ENCODE data around the gene SLIT3. TPM values are rescaled to one million over a fixed set of nuclear protein-coding genes. Genes with fewer than 3 reads are reported as not detected.

Gene SLIT3
- total and polyA plus RNA-seq, 9 of the 15 experiments (the other 6 are each of a cell fraction or from before 2014, with no cell fraction given) = 0.01 to 0.04 TPM; not detected in 7

GRCh38 chr5:168693297-168693696, 607.6 kb downstream of the SLIT3 start (continued):
- TF ChIP-seq, protein P1, sequence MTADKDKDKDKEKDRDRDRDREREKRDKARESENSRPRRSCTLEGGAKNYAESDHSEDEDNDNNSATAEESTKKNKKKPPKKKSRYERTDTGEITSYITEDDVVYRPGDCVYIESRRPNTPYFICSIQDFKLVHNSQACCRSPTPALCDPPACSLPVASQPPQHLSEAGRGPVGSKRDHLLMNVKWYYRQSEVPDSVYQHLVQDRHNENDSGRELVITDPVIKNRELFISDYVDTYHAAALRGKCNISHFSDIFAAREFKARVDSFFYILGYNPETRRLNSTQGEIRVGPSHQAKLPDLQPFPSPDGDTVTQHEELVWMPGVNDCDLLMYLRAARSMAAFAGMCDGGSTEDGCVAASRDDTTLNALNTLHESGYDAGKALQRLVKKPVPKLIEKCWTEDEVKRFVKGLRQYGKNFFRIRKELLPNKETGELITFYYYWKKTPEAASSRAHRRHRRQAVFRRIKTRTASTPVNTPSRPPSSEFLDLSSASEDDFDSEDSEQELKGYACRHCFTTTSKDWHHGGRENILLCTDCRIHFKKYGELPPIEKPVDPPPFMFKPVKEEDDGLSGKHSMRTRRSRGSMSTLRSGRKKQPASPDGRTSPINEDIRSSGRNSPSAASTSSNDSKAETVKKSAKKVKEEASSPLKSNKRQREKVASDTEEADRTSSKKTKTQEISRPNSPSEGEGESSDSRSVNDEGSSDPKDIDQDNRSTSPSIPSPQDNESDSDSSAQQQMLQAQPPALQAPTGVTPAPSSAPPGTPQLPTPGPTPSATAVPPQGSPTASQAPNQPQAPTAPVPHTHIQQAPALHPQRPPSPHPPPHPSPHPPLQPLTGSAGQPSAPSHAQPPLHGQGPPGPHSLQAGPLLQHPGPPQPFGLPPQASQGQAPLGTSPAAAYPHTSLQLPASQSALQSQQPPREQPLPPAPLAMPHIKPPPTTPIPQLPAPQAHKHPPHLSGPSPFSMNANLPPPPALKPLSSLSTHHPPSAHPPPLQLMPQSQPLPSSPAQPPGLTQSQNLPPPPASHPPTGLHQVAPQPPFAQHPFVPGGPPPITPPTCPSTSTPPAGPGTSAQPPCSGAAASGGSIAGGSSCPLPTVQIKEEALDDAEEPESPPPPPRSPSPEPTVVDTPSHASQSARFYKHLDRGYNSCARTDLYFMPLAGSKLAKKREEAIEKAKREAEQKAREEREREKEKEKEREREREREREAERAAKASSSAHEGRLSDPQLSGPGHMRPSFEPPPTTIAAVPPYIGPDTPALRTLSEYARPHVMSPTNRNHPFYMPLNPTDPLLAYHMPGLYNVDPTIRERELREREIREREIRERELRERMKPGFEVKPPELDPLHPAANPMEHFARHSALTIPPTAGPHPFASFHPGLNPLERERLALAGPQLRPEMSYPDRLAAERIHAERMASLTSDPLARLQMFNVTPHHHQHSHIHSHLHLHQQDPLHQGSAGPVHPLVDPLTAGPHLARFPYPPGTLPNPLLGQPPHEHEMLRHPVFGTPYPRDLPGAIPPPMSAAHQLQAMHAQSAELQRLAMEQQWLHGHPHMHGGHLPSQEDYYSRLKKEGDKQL (CRISPR knock-in tag; IDR thresholded peaks at IDR 0.05; ENCODE audit: borderline replicate concordance) = no peak
- TF ChIP-seq GATA2 (CRISPR knock-in tag; IDR thresholded peaks at IDR 0.05) (no peak), STAT6 (CRISPR knock-in tag; IDR thresholded peaks at IDR 0.05) (no peak), CBX5 (IDR thresholded peaks at IDR 0.05; ENCODE audit: borderline replicate concordance, low read depth) (no peak), MTA2 (IDR thresholded peaks at IDR 0.05; ENCODE audit: low read depth) (peak; percentile 56; the same call in 1 of the 2 replicates), NFE2L1 (tag; IDR thresholded peaks at IDR 0.05; ENCODE audit: borderline replicate concordance, low read depth) (no peak), HNRNPUL1 (IDR thresholded peaks at IDR 0.05; ENCODE audit: low read length) (no peak), ZNF589 (CRISPR knock-in tag; IDR thresholded peaks at IDR 0.05; ENCODE audit: low read depth) (no peak), ZNF395 (CRISPR knock-in tag; IDR thresholded peaks at IDR 0.05) (no peak), TCF3 (CRISPR knock-in tag; IDR thresholded peaks at IDR 0.05) (peak; percentile 82), ZNF217 (CRISPR knock-in tag; IDR thresholded peaks at IDR 0.05) (no peak), BCL6 (CRISPR knock-in tag; IDR thresholded peaks at IDR 0.05) (no peak)
- TF ChIP-seq, protein P2, sequence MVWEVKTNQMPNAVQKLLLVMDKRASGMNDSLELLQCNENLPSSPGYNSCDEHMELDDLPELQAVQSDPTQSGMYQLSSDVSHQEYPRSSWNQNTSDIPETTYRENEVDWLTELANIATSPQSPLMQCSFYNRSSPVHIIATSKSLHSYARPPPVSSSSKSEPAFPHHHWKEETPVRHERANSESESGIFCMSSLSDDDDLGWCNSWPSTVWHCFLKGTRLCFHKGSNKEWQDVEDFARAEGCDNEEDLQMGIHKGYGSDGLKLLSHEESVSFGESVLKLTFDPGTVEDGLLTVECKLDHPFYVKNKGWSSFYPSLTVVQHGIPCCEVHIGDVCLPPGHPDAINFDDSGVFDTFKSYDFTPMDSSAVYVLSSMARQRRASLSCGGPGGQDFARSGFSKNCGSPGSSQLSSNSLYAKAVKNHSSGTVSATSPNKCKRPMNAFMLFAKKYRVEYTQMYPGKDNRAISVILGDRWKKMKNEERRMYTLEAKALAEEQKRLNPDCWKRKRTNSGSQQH (CRISPR knock-in tag; IDR thresholded peaks at IDR 0.05) = no peak
- TF ChIP-seq, protein P3, sequence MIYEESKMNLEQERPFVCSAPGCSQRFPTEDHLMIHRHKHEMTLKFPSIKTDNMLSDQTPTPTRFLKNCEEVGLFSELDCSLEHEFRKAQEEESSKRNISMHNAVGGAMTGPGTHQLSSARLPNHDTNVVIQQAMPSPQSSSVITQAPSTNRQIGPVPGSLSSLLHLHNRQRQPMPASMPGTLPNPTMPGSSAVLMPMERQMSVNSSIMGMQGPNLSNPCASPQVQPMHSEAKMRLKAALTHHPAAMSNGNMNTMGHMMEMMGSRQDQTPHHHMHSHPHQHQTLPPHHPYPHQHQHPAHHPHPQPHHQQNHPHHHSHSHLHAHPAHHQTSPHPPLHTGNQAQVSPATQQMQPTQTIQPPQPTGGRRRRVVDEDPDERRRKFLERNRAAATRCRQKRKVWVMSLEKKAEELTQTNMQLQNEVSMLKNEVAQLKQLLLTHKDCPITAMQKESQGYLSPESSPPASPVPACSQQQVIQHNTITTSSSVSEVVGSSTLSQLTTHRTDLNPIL (CRISPR knock-in tag; IDR thresholded peaks at IDR 0.05) = no peak
